HCT116 (cell line): ENCODE measurements around the gene PRKAA2. TPM values are rescaled to one million over a fixed set of nuclear protein-coding genes. Genes with fewer than 3 reads are reported as not detected.

ENCODE experiments used
- ATAC-seq: fragments of 200-7000 bp; cut with Tn5 transposase; 2 replicates; pipeline ENCODE4 v1.9.1; 2020; ENCODE audit warnings: mild to moderate bottlenecking, moderate library complexity
- BruUV-seq: library from RNA; stranded (reverse); fragments of 400-500 nt; replicated peaks from 2 replicates; lab custom pipeline; 2021; lab: Mats Ljungman, UMichigan
- CTCF ChIA-PET: fragments of 300-600 bp; sonication (Branson Sonifier 250); formaldehyde crosslinking; loops from one replicate; lab custom pipeline; 2021; ENCODE audit warnings: antibody characterized with exemption; lab: Charles Lee
- POLR2A ChIA-PET: fragments of 300-600, 350-600 bp; sonication (Branson Sonifier 250); formaldehyde crosslinking; loops from one replicate; lab custom pipeline; 2021; ENCODE audit warnings: antibody characterized with exemption; lab: Charles Lee
- RAD21 ChIA-PET, 2 experiments: fragments of 300-600 bp; sonication (Branson Sonifier 250); formaldehyde crosslinking; loops; one replicate each; lab custom pipeline; 2023; ENCODE audit warnings: low total read pairs in 2 of 2; ENCODE audit not compliant: uncharacterized antibody in 2 of 2, unreplicated experiment in 2 of 2, low non-redundant PET in 1 of 2; lab: Charles Lee
- DNase-seq: peaks from one replicate; pipeline ENCODE4 v3.0.0-alpha.2; 2010; ENCODE audit warnings: low read depth, low spot score
- H2AFZ ChIP-seq: fragments of 200-600 bp; shearing (Covaris generic), sonication (generic); 2 replicates; pipeline ENCODE4 v1.6.1; 2017; ENCODE audit warnings: low read depth, mixed run types, mixed read lengths, antibody characterized with exemption, low read length; ENCODE audit not compliant: poor library complexity, severe bottlenecking
- H3K27ac ChIP-seq: 2 replicates; pipeline ENCODE4 v1.5.1; 2012; ENCODE audit warnings: low read depth, low read length
- H3K27me3 ChIP-seq: fragments of 200-600 bp; sonication (generic); 2 replicates; pipeline ENCODE4 v1.6.1; 2016; ENCODE audit warnings: mixed run types, low read length, mixed read lengths; ENCODE audit not compliant: insufficient read depth
- H3K36me3 ChIP-seq, 2 experiments: fragments of 200-500 bp in 1 of 2; fragments of 200-600 bp in 1 of 2; sonication (Bioruptor generic) in 1 of 2; sonication (generic) in 1 of 2; 2 replicates each; pipeline versions ENCODE4 v1.5.1 to v1.6.1; 2014 to 2016; ENCODE audit warnings: low read length in 2 of 2, inconsistent platforms in 1 of 2, mixed read lengths in 1 of 2, mixed run types in 1 of 2; ENCODE audit not compliant: insufficient read depth in 2 of 2, control insufficient read depth in 1 of 2
- H3K4me1 ChIP-seq, 2 experiments: fragments of 200-600 bp in 1 of 2; sonication (generic) in 1 of 2; 2 replicates each; pipeline versions ENCODE4 v1.5.1 to v1.6.1; 2012 to 2017; ENCODE audit warnings: low read length in 2 of 2, inconsistent platforms in 1 of 2, mild to moderate bottlenecking in 1 of 2, mixed read lengths in 1 of 2, mixed run types in 1 of 2, moderate library complexity in 1 of 2; ENCODE audit not compliant: insufficient read depth in 2 of 2, control insufficient read depth in 1 of 2
- H3K4me2 ChIP-seq: fragments of 200-600 bp; sonication (generic); 2 replicates; pipeline ENCODE4 v1.6.1; 2017; ENCODE audit warnings: mixed run types, low read length, mixed read lengths
- H3K4me3 ChIP-seq, 2 experiments: fragments of 200-600 bp in 1 of 2; sonication (generic) in 1 of 2; replicated peaks in 1 of 2; 2 replicates each; pipeline ENCODE4 v1.5.1; 2011 to 2016; ENCODE audit warnings: low read length in 2 of 2, control low read depth in 1 of 2, low read depth in 1 of 2, mild to moderate bottlenecking in 1 of 2, mixed read lengths in 1 of 2, mixed run types in 1 of 2
- H3K79me2 ChIP-seq: fragments of 200-600 bp; sonication (generic); 2 replicates; pipeline ENCODE4 v1.6.1; 2017; ENCODE audit warnings: mild to moderate bottlenecking, mixed run types, low read length, moderate library complexity, mixed read lengths; ENCODE audit not compliant: insufficient read depth
- H3K9ac ChIP-seq: fragments of 200-600 bp; sonication (generic); 2 replicates; pipeline ENCODE4 v1.6.1; 2016; ENCODE audit warnings: low read length, mixed read lengths
- H3K9me2 ChIP-seq: fragments of 200-600 bp; sonication (generic), shearing (Covaris generic); 2 replicates; pipeline ENCODE4 v1.6.1; 2017; ENCODE audit warnings: mixed run types, mild to moderate bottlenecking, moderate library complexity; ENCODE audit not compliant: insufficient read depth
- H3K9me3 ChIP-seq, 2 experiments: fragments of 200-500 bp in 1 of 2; fragments of 200-600 bp in 1 of 2; sonication (Bioruptor generic) in 1 of 2; sonication (generic) in 1 of 2; 2 replicates each; pipeline ENCODE4 v1.6.1; 2014 to 2017; ENCODE audit warnings: low read length in 2 of 2, mixed read lengths in 2 of 2, inconsistent platforms in 1 of 2, low read depth in 1 of 2, mild to moderate bottlenecking in 1 of 2, mixed run types in 1 of 2, moderate library complexity in 1 of 2; ENCODE audit not compliant: control insufficient read depth in 1 of 2, insufficient read depth in 1 of 2
- H4K20me1 ChIP-seq: fragments of 200-600 bp; sonication (generic), shearing (Covaris generic); 2 replicates; pipeline ENCODE4 v1.6.1; 2017; ENCODE audit warnings: mixed run types, mild to moderate bottlenecking, moderate library complexity; ENCODE audit not compliant: insufficient read depth
- ATF3 ChIP-seq: IDR thresholded peaks from 2 replicates; pipeline ENCODE4 v1.6.1; 2012
- CBX3 ChIP-seq: IDR thresholded peaks from 2 replicates; pipeline ENCODE4 v1.6.1; 2012; ENCODE audit warnings: low read depth
- CEBPB ChIP-seq: IDR thresholded peaks from 2 replicates; pipeline ENCODE4 v1.6.1; 2012; ENCODE audit warnings: low read depth
- EGR1 ChIP-seq: IDR thresholded peaks from 2 replicates; pipeline ENCODE4 v1.6.1; 2012; ENCODE audit warnings: low read depth
- EZH2 ChIP-seq: fragments of 200-600 bp; sonication (generic); IDR thresholded peaks from 2 replicates; pipeline ENCODE4 v1.6.1; 2017; ENCODE audit warnings: antibody characterized with exemption, mixed run types
- JUND ChIP-seq: IDR thresholded peaks from 2 replicates; pipeline ENCODE4 v1.6.1; 2012
- POLR2A ChIP-seq: IDR thresholded peaks from 2 replicates; pipeline ENCODE4 v1.7.0; 2011; ENCODE audit warnings: borderline replicate concordance; ENCODE audit not compliant: insufficient read depth, insufficient read length; ENCODE audit errors: extremely low read depth
- POLR2AphosphoS5 ChIP-seq: IDR thresholded peaks from 2 replicates; pipeline ENCODE4 v1.6.1; 2011; ENCODE audit warnings: mild to moderate bottlenecking, low read depth, low read length, moderate library complexity
- RAD21 ChIP-seq: IDR thresholded peaks from 2 replicates; pipeline ENCODE4 v1.6.1; 2012; ENCODE audit warnings: low read depth, mild to moderate bottlenecking
- REST ChIP-seq: IDR thresholded peaks from 2 replicates; pipeline ENCODE4 v1.6.1; 2012; ENCODE audit warnings: low read depth
- SP1 ChIP-seq: IDR thresholded peaks from 2 replicates; pipeline ENCODE4 v1.6.1; 2012; ENCODE audit warnings: low read depth
- TCF7L2 ChIP-seq: IDR thresholded peaks from 2 replicates; pipeline ENCODE4 v1.7.0; 2011; ENCODE audit warnings: borderline replicate concordance, inconsistent platforms; ENCODE audit not compliant: insufficient read depth, insufficient read length; ENCODE audit errors: extremely low read depth
- YY1 ChIP-seq: IDR thresholded peaks from 2 replicates; pipeline ENCODE4 v1.6.1; 2011; ENCODE audit warnings: low read length, low read depth, moderate library complexity, mild to moderate bottlenecking; ENCODE audit not compliant: insufficient replicate concordance; ENCODE audit errors: extremely low read depth
- ZNF274 ChIP-seq: fragments of 200-500 bp; sonication (Bioruptor generic); IDR thresholded peaks from 2 replicates; pipeline ENCODE4 v1.6.1; 2014; ENCODE audit warnings: mild to moderate bottlenecking, low read depth, low read length, inconsistent platforms
- intact Hi-C: fragments of 100-400 bp; cut with micrococcal nuclease; formaldehyde crosslinking; loops from 2 replicates; pipeline ENCODE4 v1.10.0; 2022
- total RNA-seq: library from RNA; stranded (reverse); gene quantifications from one replicate; pipeline ENCODE4 v1.2.1, GENCODE V29; 2021; ENCODE audit not compliant: unreplicated experiment
- TF ChIP-seq, protein P1 (sequence below): IDR thresholded peaks from 2 replicates; pipeline ENCODE4 v1.6.1; 2012
- TF ChIP-seq, protein P2 (sequence below): IDR thresholded peaks from 2 replicates; pipeline ENCODE4 v1.6.1; 2011; ENCODE audit warnings: mild to moderate bottlenecking, low read length, moderate library complexity; ENCODE audit not compliant: insufficient replicate concordance; ENCODE audit errors: extremely low read depth
- TF ChIP-seq, protein P3 (sequence below), 3 experiments: fragments of 200-600 bp in 1 of 3; sonication (generic) in 1 of 3; IDR thresholded peaks in 2 of 3; conservative IDR thresholded peaks in 1 of 3; 2 replicates each; pipeline ENCODE4 v1.5.1; 2012 to 2017; ENCODE audit warnings: low read depth in 2 of 3, low read length in 2 of 3, antibody characterized with exemption in 1 of 3, borderline replicate concordance in 1 of 3, control low read depth in 1 of 3, mild to moderate bottlenecking in 1 of 3, mixed read lengths in 1 of 3, mixed run types in 1 of 3, moderate library complexity in 1 of 3; ENCODE audit not compliant: insufficient read depth in 1 of 3

The PRKAA2 gene
- total RNA-seq, 1 experiment from 2014 or later: 1.6 TPM

GRCh38 chr1:56660293-56660692 is 15.2 kb downstream of the PRKAA2 start:
- Histone ChIP-seq H3K79me2 (no peaks in the 10 kb centered on the region), H3K36me3 (no peaks in the 10 kb centered on the region), H4K20me1 (no peaks in the 10 kb centered on the region), H3K27me3 (no peaks in the 10 kb centered on the region; the same call in 1 of the 2 replicates), H3K9me2 (no peaks in the 10 kb centered on the region), H3K9me3 (peaks cover 0 to 12% of the 10 kb centered on the region in 2 experiments; a peak in 3 of 4 replicates), H3K27ac (no peak overlapping the region), H3K9ac (no peak overlapping the region), H2AFZ (no peak overlapping the region), H3K4me2 (no peak overlapping the region), H3K4me3 (no peak overlapping the region), H3K4me1 (no peaks in the 10 kb centered on the region)
- intact Hi-C loops: no loop called here
- ChIA-PET RAD21 (no interaction called here), POLR2A (no interaction called here), CTCF (no interaction called here)
- BruUV-seq: no TSS peak
- TF ChIP-seq EGR1: no peak
- TF ChIP-seq, protein P1, sequence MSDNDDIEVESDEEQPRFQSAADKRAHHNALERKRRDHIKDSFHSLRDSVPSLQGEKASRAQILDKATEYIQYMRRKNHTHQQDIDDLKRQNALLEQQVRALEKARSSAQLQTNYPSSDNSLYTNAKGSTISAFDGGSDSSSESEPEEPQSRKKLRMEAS: no peak
- TF ChIP-seq YY1: no peak
- TF ChIP-seq POLR2AphosphoS5: no peak
- TF ChIP-seq POLR2A: no peak
- TF ChIP-seq, protein P2, sequence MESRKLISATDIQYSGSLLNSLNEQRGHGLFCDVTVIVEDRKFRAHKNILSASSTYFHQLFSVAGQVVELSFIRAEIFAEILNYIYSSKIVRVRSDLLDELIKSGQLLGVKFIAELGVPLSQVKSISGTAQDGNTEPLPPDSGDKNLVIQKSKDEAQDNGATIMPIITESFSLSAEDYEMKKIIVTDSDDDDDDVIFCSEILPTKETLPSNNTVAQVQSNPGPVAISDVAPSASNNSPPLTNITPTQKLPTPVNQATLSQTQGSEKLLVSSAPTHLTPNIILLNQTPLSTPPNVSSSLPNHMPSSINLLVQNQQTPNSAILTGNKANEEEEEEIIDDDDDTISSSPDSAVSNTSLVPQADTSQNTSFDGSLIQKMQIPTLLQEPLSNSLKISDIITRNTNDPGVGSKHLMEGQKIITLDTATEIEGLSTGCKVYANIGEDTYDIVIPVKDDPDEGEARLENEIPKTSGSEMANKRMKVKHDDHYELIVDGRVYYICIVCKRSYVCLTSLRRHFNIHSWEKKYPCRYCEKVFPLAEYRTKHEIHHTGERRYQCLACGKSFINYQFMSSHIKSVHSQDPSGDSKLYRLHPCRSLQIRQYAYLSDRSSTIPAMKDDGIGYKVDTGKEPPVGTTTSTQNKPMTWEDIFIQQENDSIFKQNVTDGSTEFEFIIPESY: no peak
- TF ChIP-seq TCF7L2: no peak
- TF ChIP-seq CBX3: no peak
- no peak for TF ChIP-seq SP1
- no peak for TF ChIP-seq ATF3
- no peak for TF ChIP-seq ZNF274
- no peak for TF ChIP-seq REST
- TF ChIP-seq, protein P3, sequence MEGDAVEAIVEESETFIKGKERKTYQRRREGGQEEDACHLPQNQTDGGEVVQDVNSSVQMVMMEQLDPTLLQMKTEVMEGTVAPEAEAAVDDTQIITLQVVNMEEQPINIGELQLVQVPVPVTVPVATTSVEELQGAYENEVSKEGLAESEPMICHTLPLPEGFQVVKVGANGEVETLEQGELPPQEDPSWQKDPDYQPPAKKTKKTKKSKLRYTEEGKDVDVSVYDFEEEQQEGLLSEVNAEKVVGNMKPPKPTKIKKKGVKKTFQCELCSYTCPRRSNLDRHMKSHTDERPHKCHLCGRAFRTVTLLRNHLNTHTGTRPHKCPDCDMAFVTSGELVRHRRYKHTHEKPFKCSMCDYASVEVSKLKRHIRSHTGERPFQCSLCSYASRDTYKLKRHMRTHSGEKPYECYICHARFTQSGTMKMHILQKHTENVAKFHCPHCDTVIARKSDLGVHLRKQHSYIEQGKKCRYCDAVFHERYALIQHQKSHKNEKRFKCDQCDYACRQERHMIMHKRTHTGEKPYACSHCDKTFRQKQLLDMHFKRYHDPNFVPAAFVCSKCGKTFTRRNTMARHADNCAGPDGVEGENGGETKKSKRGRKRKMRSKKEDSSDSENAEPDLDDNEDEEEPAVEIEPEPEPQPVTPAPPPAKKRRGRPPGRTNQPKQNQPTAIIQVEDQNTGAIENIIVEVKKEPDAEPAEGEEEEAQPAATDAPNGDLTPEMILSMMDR (IDR thresholded peaks at IDR 0.05 in 2 of 3, conservative IDR thresholded peaks at IDR 0.05 in 1 of 3; ENCODE audit: borderline replicate concordance in 1 of 3, insufficient read depth in 1 of 3, low read depth in 2 of 3, low read length in 2 of 3): no peak
- TF ChIP-seq RAD21: no peak
- TF ChIP-seq EZH2: no peak
- no peak for TF ChIP-seq CEBPB
- no peak for TF ChIP-seq JUND
- DNase-seq (no peak), ATAC-seq (no peak)
